IMR-90 (cell line): ENCODE results near the gene MYO5A. TPM values are rescaled to one million over a fixed set of nuclear protein-coding genes. Genes with fewer than 3 reads are reported as not detected.

Experiments used
- ATAC-seq: fragments of 200-7000 bp; cut with Tn5 transposase; 2 replicates; pipeline ENCODE4 v1.9.1; 2020; ENCODE audit warnings: low read depth, mild to moderate bottlenecking, moderate library complexity
- BruUV-seq: library from RNA; stranded (reverse); fragments of 400-500 nt; replicated peaks from 2 replicates; lab custom pipeline; 2021; lab: Mats Ljungman, UMichigan
- CTCF ChIA-PET: fragments of 300-600 bp; formaldehyde crosslinking; extraction: SDS; loops from one replicate; lab custom pipeline; 2021; ENCODE audit warnings: antibody characterized with exemption; lab: Yijun Ruan, JAX
- POLR2A ChIA-PET: fragments of 300-600 bp; sonication (Branson Sonifier 250); formaldehyde crosslinking; loops from one replicate; lab custom pipeline; 2022; ENCODE audit warnings: antibody characterized with exemption; ENCODE audit not compliant: unreplicated experiment; lab: Charles Lee
- DNase-seq: peaks from one replicate; pipeline ENCODE4 v3.0.0; 2013
- H2AFZ ChIP-seq: replicated peaks from 2 replicates; pipeline ENCODE3; 2013; ENCODE audit warnings: low read length, mild to moderate bottlenecking; ENCODE audit not compliant: poor library complexity
- H2AK5ac ChIP-seq: 2 replicates; pipeline ENCODE4 v1.6.1; 2013; ENCODE audit warnings: low read depth, low read length, inconsistent platforms
- H2AK9ac ChIP-seq: replicated peaks from 2 replicates; pipeline ENCODE3; 2013; ENCODE audit warnings: mild to moderate bottlenecking, low read depth, low read length, moderate library complexity; ENCODE audit not compliant: poor library complexity
- H2BK120ac ChIP-seq: 2 replicates; pipeline ENCODE4 v1.6.1; 2013; ENCODE audit warnings: low read depth, low read length, inconsistent platforms
- H2BK15ac ChIP-seq: 3 replicates; pipeline ENCODE4 v1.6.1; 2013; ENCODE audit warnings: low read depth, low read length, inconsistent platforms
- H2BK20ac ChIP-seq: 2 replicates; pipeline ENCODE4 v1.6.1; 2013; ENCODE audit warnings: low read depth, mild to moderate bottlenecking, inconsistent platforms, low read length, moderate library complexity
- H2BK5ac ChIP-seq: 2 replicates; pipeline ENCODE4 v1.6.1; 2013; ENCODE audit warnings: mild to moderate bottlenecking, low read depth, low read length, inconsistent platforms; ENCODE audit not compliant: poor library complexity, severe bottlenecking
- H3K14ac ChIP-seq: replicated peaks from 2 replicates; pipeline ENCODE4 v1.6.1; 2013; ENCODE audit warnings: low read depth, low read length, inconsistent platforms
- H3K18ac ChIP-seq: 2 replicates; pipeline ENCODE4 v1.6.1; 2013; ENCODE audit warnings: low read depth, low read length, control low read depth
- H3K23ac ChIP-seq: 2 replicates; pipeline ENCODE4 v1.6.1; 2013; ENCODE audit warnings: low read depth, low read length, inconsistent platforms
- H3K27ac ChIP-seq: 2 replicates; pipeline ENCODE4 v1.5.1; 2013; ENCODE audit warnings: mild to moderate bottlenecking, control low read depth, low read length; ENCODE audit not compliant: insufficient read depth
- H3K27me3 ChIP-seq: 2 replicates; pipeline ENCODE4 v1.6.1; 2013; ENCODE audit warnings: low read length; ENCODE audit not compliant: control insufficient read depth, insufficient read depth
- H3K36me3 ChIP-seq: 2 replicates; pipeline ENCODE4 v1.6.1; 2013; ENCODE audit warnings: low read length, mixed read lengths; ENCODE audit not compliant: control insufficient read depth, insufficient read depth
- H3K4ac ChIP-seq: 2 replicates; pipeline ENCODE4 v1.6.1; 2013; ENCODE audit warnings: low read depth, low read length, inconsistent platforms
- H3K4me1 ChIP-seq: 2 replicates; pipeline ENCODE4 v1.6.1; 2013; ENCODE audit warnings: low read length, mixed read lengths; ENCODE audit not compliant: control insufficient read depth, insufficient read depth
- H3K4me2 ChIP-seq: 2 replicates; pipeline ENCODE4 v1.6.1; 2013; ENCODE audit warnings: low read depth, mild to moderate bottlenecking, control low read depth, low read length, moderate library complexity
- H3K4me3 ChIP-seq: 2 replicates; pipeline ENCODE4 v1.5.1; 2013; ENCODE audit warnings: low read depth, mild to moderate bottlenecking, control low read depth, low read length, moderate library complexity; ENCODE audit not compliant: insufficient read depth
- H3K56ac ChIP-seq: 2 replicates; pipeline ENCODE4 v1.6.1; 2013; ENCODE audit warnings: low read length, inconsistent platforms; ENCODE audit not compliant: insufficient read depth; ENCODE audit errors: extremely low read depth
- H3K79me1 ChIP-seq, 2 experiments: 2 replicates each; pipeline ENCODE4 v1.6.1; 2013; ENCODE audit warnings: low read length in 2 of 2, inconsistent platforms in 1 of 2, low read depth in 1 of 2
- H3K9ac ChIP-seq: 2 replicates; pipeline ENCODE4 v1.6.1; 2013; ENCODE audit warnings: low read depth, low read length, control low read depth
- H3K9me1 ChIP-seq: 2 replicates; pipeline ENCODE4 v1.6.1; 2013; ENCODE audit warnings: low read length, inconsistent platforms; ENCODE audit not compliant: insufficient read depth
- H3K9me3 ChIP-seq: 2 replicates; pipeline ENCODE4 v1.6.1; 2013; ENCODE audit warnings: low read length; ENCODE audit not compliant: control insufficient read depth, insufficient read depth
- H4K20me1 ChIP-seq: 2 replicates; pipeline ENCODE4 v1.6.1; 2013; ENCODE audit warnings: low read length, inconsistent platforms; ENCODE audit not compliant: insufficient read depth
- H4K5ac ChIP-seq: 2 replicates; pipeline ENCODE4 v1.6.1; 2013; ENCODE audit warnings: mild to moderate bottlenecking, low read depth, low read length, control low read depth
- H4K8ac ChIP-seq, 2 experiments: 2 replicates each; pipeline ENCODE4 v1.6.1; 2013; ENCODE audit warnings: low read depth in 2 of 2, low read length in 2 of 2, control low read depth in 1 of 2, inconsistent platforms in 1 of 2
- H4K91ac ChIP-seq: 2 replicates; pipeline ENCODE4 v1.6.1; 2013; ENCODE audit warnings: low read depth, low read length, inconsistent platforms; ENCODE audit not compliant: insufficient read depth
- BHLHE40 ChIP-seq: fragments of 150-350 bp; IDR thresholded peaks from 2 replicates; pipeline ENCODE4 v1.6.1; 2016; ENCODE audit warnings: mild to moderate bottlenecking, low read depth, low read length
- CEBPB ChIP-seq: IDR thresholded peaks from 2 replicates; pipeline ENCODE4 v1.6.1; 2012; ENCODE audit warnings: low read depth, low read length, improper control_type of control experiment
- CHD1 ChIP-seq: IDR thresholded peaks from 2 replicates; pipeline ENCODE4 v1.6.1; 2012; ENCODE audit warnings: low read depth, low read length, improper control_type of control experiment
- ELK1 ChIP-seq: fragments of 150-350 bp; IDR thresholded peaks from 2 replicates; pipeline ENCODE4 v1.6.1; 2016; ENCODE audit warnings: low read depth, mild to moderate bottlenecking, low read length, moderate library complexity, borderline replicate concordance
- FOS ChIP-seq: fragments of 150-350 bp; IDR thresholded peaks from 2 replicates; pipeline ENCODE4 v1.6.1; 2016; ENCODE audit warnings: low read depth, low read length
- MAFK ChIP-seq: IDR thresholded peaks from 2 replicates; pipeline ENCODE4 v1.6.1; 2012; ENCODE audit warnings: low read depth, low read length, improper control_type of control experiment
- MAZ ChIP-seq: IDR thresholded peaks from 2 replicates; pipeline ENCODE4 v1.6.1; 2012; ENCODE audit warnings: low read depth, mild to moderate bottlenecking, low read length, improper control_type of control experiment, moderate library complexity, borderline replicate concordance
- MXI1 ChIP-seq: IDR thresholded peaks from 2 replicates; pipeline ENCODE4 v1.6.1; 2012; ENCODE audit warnings: low read depth, mild to moderate bottlenecking, low read length, moderate library complexity, borderline replicate concordance
- NFE2L2 ChIP-seq: fragments of 150-350 bp; IDR thresholded peaks from 2 replicates; pipeline ENCODE4 v1.6.1; 2016; ENCODE audit warnings: low read depth, mild to moderate bottlenecking, low read length
- POLR2A ChIP-seq: IDR thresholded peaks from 2 replicates; pipeline ENCODE4 v1.6.1; 2012; ENCODE audit warnings: mild to moderate bottlenecking, low read depth, low read length
- RAD21 ChIP-seq: IDR thresholded peaks from 2 replicates; pipeline ENCODE4 v1.6.1; 2012; ENCODE audit warnings: low read length, improper control_type of control experiment
- RCOR1 ChIP-seq: IDR thresholded peaks from 2 replicates; pipeline ENCODE4 v1.6.1; 2012; ENCODE audit warnings: mild to moderate bottlenecking, low read length, improper control_type of control experiment; ENCODE audit not compliant: insufficient replicate concordance
- RFX5 ChIP-seq: IDR thresholded peaks from 2 replicates; pipeline ENCODE4 v1.8.0; 2012; ENCODE audit warnings: low read depth, mild to moderate bottlenecking, low read length, moderate library complexity
- SMC3 ChIP-seq: fragments of 150-350 bp; IDR thresholded peaks from 2 replicates; pipeline ENCODE4 v1.6.1; 2016; ENCODE audit warnings: low read depth, mild to moderate bottlenecking, antibody characterized with exemption, low read length, moderate library complexity
- USF2 ChIP-seq: fragments of 150-350 bp; IDR thresholded peaks from 2 replicates; pipeline ENCODE4 v1.6.1; 2017; ENCODE audit warnings: mild to moderate bottlenecking, antibody characterized with exemption, low read length, low read depth
- WGBS, 2 experiments: methylation state at CpG; one replicate each; pipeline versions ENCODE4 v1.1.5 to v1.1.7; 2013; ENCODE audit warnings: missing lambda C conversion rate in 2 of 2; ENCODE audit not compliant: insufficient read length in 1 of 2; ENCODE audit errors: extremely low coverage in 2 of 2; 5-methylcytosine and 5-hydroxymethylcytosine counted together
- dilution Hi-C: fragments of 300-500 bp; cut with HindIII; formaldehyde crosslinking; loops from one replicate; pipeline ENCODE4 v1.14.3; 2018; ENCODE audit warnings: low sequenced_read_pairs; ENCODE audit not compliant: unreplicated experiment
- in situ Hi-C: fragments of 300-500 bp; cut with MboI; formaldehyde crosslinking; loops from 3 replicates; pipeline ENCODE4 v1.14.3; 2019; ENCODE audit warnings: low sequenced_read_pairs, inconsistent platforms, mixed read lengths
- intact Hi-C: fragments of 100-400 bp; cut with micrococcal nuclease; formaldehyde crosslinking; loops from 2 replicates; pipeline ENCODE4 v1.10.0; 2022
- polyA plus RNA-seq, 3 experiments: library from polyadenylated mRNA; depleted of rRNA; stranded (reverse); fragments of >200 nt; gene quantifications; 2 replicates each; pipeline ENCODE4 v1.2.3, GENCODE V29; 2012; ENCODE audit warnings: low replicate concordance in 1 of 3
- total RNA-seq: library from RNA; depleted of rRNA; stranded (reverse); fragments of >200 nt; gene quantifications from 2 replicates; pipeline ENCODE4 v1.2.3, GENCODE V29; 2012
- TF ChIP-seq, protein P1 (sequence below): conservative IDR thresholded peaks from 2 replicates; pipeline ENCODE4 v1.5.1; 2012; ENCODE audit warnings: mild to moderate bottlenecking, low read depth, low read length, improper control_type of control experiment

The MYO5A gene
- total and polyA plus RNA-seq, 2 of the 4 experiments (the other 2 are of a cell fraction) = 19.4 to 69.2 TPM

DNA sequence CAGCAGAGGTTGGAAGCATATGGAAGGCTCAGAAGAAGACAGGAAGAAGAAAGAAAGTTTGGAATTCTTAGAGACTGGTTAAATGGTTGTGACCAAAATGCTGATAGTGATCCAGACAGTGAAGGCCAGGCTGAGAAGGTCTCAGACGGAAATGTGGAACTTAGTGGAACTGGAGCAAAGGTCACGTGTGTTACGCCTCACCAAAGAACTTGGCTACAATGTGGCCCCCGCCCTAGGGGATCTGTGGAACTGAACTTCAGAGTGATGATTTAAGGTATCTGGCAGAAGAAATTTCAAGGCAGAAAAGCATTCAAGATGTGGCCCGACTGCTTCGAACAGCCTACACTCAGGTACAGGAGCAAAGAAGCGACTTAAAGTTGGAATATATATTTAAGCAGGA, 83.1 kb downstream of the MYO5A start:
- H3K9me1 ChIP-seq = 0 out of 2 replicates have a peak, but pooled peaks cover 4% of the 10 kb centered on the region
- no peak overlapping the region for H3K56ac ChIP-seq
- no TSS peak for BruUV-seq
- H4K20me1 ChIP-seq = no peaks in the 10 kb centered on the region
- ChIA-PET CTCF (no interaction called here), POLR2A (no interaction called here)
- H2BK20ac ChIP-seq = no peak overlapping the region
- H2AK9ac ChIP-seq = no peak overlapping the region
- H3K9me3 ChIP-seq = no peaks in the 10 kb centered on the region
- no peak overlapping the region for H2BK5ac ChIP-seq
- H4K5ac ChIP-seq = no peak overlapping the region
- no peak for DNase-seq
- 100% methylated on average over 3 of the region's 7 CpGs; no CpG with 5 or more reads in 1 of the 2 experiments for WGBS, 2 experiments
- no peak overlapping the region for H3K4ac ChIP-seq
- no peak overlapping the region for H3K23ac ChIP-seq
- H3K14ac ChIP-seq = no peak overlapping the region
- H2AFZ ChIP-seq = no peak overlapping the region
- H3K27me3 ChIP-seq = no peaks in the 10 kb centered on the region
- dilution Hi-C loops = no loop called here
- H3K79me1 ChIP-seq = peaks cover 12 to 20% of the 10 kb centered on the region in 2 experiments
- TF ChIP-seq RCOR1 = no peak
- no peak for TF ChIP-seq USF2
- TF ChIP-seq CEBPB = no peak
- no peak for TF ChIP-seq NFE2L2
- no peak for TF ChIP-seq ELK1
- TF ChIP-seq SMC3 = no peak
- TF ChIP-seq MXI1 = no peak
- no peak for TF ChIP-seq FOS
- TF ChIP-seq RAD21 = no peak
- TF ChIP-seq, protein P1, sequence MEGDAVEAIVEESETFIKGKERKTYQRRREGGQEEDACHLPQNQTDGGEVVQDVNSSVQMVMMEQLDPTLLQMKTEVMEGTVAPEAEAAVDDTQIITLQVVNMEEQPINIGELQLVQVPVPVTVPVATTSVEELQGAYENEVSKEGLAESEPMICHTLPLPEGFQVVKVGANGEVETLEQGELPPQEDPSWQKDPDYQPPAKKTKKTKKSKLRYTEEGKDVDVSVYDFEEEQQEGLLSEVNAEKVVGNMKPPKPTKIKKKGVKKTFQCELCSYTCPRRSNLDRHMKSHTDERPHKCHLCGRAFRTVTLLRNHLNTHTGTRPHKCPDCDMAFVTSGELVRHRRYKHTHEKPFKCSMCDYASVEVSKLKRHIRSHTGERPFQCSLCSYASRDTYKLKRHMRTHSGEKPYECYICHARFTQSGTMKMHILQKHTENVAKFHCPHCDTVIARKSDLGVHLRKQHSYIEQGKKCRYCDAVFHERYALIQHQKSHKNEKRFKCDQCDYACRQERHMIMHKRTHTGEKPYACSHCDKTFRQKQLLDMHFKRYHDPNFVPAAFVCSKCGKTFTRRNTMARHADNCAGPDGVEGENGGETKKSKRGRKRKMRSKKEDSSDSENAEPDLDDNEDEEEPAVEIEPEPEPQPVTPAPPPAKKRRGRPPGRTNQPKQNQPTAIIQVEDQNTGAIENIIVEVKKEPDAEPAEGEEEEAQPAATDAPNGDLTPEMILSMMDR = no peak
- no peak for TF ChIP-seq CHD1
- TF ChIP-seq MAFK = no peak
- no peak for TF ChIP-seq RFX5
- TF ChIP-seq BHLHE40 = no peak
- no peak for TF ChIP-seq MAZ
- no peak for TF ChIP-seq POLR2A
- intact Hi-C loops = no loop called here
- H2BK15ac ChIP-seq = no peak overlapping the region
- no peak overlapping the region for H2BK120ac ChIP-seq
- H3K4me2 ChIP-seq = no peak overlapping the region
- H3K4me3 ChIP-seq = no peak overlapping the region
- no peak overlapping the region for H3K9ac ChIP-seq
- no peak overlapping the region for H4K8ac ChIP-seq
- in situ Hi-C loops = no loop called here
- H3K18ac ChIP-seq = no peak overlapping the region
- H3K36me3 ChIP-seq = no peaks in the 10 kb centered on the region
- H2AK5ac ChIP-seq = no peak overlapping the region
- ATAC-seq = no peak
- no peak overlapping the region for H4K91ac ChIP-seq
- H3K27ac ChIP-seq = no peak overlapping the region
- peaks cover 4% of the 10 kb centered on the region for H3K4me1 ChIP-seq
